Neural progenitor cell (in vitro differentiated cells): Measurements from ENCODE around the gene SPATA24.
"Not testable (repeated sequence)": the region's sequence is repeated elsewhere in the genome, so short reads cannot be mapped to it uniquely, and the experiment has no call there.

Source experiments
- EZH2 ChIP-seq: fragments of 200-600 bp; sonication (generic); IDR thresholded peaks from 2 replicates; pipeline ENCODE4 v1.6.1; 2017; ENCODE audit warnings: antibody characterized with exemption, mild to moderate bottlenecking, moderate library complexity
- TF ChIP-seq, protein P1 (sequence below): fragments of 200-600 bp; sonication (generic); IDR thresholded peaks from 2 replicates; pipeline ENCODE4 v1.5.1; 2017; ENCODE audit warnings: antibody characterized with exemption, mild to moderate bottlenecking

DNA sequence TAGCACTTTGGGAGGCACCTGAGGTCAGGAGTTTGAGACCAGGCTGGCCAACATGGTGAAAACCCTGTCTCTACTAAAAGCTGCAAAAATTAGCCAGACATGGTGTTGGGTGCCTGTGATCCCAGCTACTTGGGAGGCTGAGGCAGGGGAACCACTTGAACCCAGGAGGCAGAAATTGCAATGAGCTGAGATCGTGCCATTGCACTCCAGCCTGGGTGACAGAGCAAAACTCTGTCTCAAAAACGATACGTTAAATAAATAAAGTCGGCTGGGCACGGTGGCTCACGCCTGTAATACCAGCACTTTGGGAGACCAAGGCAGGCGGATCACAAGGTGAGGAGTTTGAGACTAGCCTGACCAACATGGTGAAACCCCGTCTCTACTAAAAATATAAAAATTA lies 48.0 kb downstream of the SPATA24 start:
- TF ChIP-seq, protein P1, sequence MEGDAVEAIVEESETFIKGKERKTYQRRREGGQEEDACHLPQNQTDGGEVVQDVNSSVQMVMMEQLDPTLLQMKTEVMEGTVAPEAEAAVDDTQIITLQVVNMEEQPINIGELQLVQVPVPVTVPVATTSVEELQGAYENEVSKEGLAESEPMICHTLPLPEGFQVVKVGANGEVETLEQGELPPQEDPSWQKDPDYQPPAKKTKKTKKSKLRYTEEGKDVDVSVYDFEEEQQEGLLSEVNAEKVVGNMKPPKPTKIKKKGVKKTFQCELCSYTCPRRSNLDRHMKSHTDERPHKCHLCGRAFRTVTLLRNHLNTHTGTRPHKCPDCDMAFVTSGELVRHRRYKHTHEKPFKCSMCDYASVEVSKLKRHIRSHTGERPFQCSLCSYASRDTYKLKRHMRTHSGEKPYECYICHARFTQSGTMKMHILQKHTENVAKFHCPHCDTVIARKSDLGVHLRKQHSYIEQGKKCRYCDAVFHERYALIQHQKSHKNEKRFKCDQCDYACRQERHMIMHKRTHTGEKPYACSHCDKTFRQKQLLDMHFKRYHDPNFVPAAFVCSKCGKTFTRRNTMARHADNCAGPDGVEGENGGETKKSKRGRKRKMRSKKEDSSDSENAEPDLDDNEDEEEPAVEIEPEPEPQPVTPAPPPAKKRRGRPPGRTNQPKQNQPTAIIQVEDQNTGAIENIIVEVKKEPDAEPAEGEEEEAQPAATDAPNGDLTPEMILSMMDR: not testable (repeated sequence)
- not testable (repeated sequence) for TF ChIP-seq EZH2
